Measurements from ENCODE around the gene HYDIN.

GRCh38 chr16:70795296-70795912 is 435.1 kb downstream of the HYDIN start:
- TF ChIP-seq, protein P1, sequence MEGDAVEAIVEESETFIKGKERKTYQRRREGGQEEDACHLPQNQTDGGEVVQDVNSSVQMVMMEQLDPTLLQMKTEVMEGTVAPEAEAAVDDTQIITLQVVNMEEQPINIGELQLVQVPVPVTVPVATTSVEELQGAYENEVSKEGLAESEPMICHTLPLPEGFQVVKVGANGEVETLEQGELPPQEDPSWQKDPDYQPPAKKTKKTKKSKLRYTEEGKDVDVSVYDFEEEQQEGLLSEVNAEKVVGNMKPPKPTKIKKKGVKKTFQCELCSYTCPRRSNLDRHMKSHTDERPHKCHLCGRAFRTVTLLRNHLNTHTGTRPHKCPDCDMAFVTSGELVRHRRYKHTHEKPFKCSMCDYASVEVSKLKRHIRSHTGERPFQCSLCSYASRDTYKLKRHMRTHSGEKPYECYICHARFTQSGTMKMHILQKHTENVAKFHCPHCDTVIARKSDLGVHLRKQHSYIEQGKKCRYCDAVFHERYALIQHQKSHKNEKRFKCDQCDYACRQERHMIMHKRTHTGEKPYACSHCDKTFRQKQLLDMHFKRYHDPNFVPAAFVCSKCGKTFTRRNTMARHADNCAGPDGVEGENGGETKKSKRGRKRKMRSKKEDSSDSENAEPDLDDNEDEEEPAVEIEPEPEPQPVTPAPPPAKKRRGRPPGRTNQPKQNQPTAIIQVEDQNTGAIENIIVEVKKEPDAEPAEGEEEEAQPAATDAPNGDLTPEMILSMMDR (conservative IDR thresholded peaks at IDR 0.05; ENCODE audit: low read depth in 2 of 2): no peak
- TF ChIP-seq EZH2 (IDR thresholded peaks at IDR 0.05; ENCODE audit: low read depth, unreplicated experiment) (no peak), POLR2AphosphoS5 (IDR thresholded peaks at IDR 0.05; ENCODE audit: low read depth) (no peak), JUNB (IDR thresholded peaks at IDR 0.05; ENCODE audit: unreplicated experiment) (no peak), ZNF331 (CRISPR knock-in tag; IDR thresholded peaks at IDR 0.05; ENCODE audit: low read depth) (no peak), REST (IDR thresholded peaks at IDR 0.05; ENCODE audit: unreplicated experiment) (no peak)

All from GM23338 (cell line).